Breast epithelium (tissue), 3 donors: ENCODE results near the gene CAPN11.

Experiments
- POLR2AphosphoS5 ChIP-seq, 3 donors: sonication (generic); formaldehyde crosslinking; IDR thresholded peaks; one replicate each; pipeline ENCODE4 v1.6.1; 2017; ENCODE audit warnings: antibody characterized with exemption in 3 of 3
- TF ChIP-seq, protein P1 (sequence below), 3 donors: fragments of 450-650 bp; IDR thresholded peaks; one replicate each; pipeline ENCODE4 v1.5.1; 2016 to 2017; ENCODE audit warnings: antibody characterized with exemption in 3 of 3, mild to moderate bottlenecking in 3 of 3, moderate library complexity in 3 of 3

DNA sequence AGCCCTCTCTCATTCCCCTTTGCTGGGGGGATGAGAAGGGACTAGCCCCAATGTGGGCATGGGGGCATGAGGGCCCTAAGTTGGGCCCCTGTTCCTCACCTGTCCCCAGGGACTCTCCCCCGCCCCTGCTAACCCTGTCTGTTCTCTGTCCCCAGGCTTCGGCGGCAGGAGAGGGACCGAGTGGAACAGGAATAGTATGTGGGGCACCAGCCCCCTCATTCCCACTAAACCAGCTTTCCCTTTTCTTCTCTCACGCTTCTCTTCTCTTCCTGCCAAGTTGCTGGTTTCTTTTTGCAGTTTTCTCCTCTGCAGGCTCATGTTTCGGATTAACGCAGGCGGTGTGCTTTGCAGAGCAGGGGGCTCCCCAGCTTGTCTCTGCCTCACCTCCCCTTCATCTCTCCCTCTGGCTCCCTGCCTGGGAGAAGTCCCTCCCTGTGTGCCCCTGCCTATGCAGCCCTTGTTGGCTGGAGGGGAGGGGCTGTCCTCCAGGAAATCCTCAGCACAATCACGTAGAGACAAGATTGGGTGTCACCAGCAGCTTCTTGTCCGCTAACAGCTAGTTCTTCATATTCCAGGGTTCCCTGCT lies 23.4 kb upstream of the CAPN11 start:
- TF ChIP-seq, protein P1, sequence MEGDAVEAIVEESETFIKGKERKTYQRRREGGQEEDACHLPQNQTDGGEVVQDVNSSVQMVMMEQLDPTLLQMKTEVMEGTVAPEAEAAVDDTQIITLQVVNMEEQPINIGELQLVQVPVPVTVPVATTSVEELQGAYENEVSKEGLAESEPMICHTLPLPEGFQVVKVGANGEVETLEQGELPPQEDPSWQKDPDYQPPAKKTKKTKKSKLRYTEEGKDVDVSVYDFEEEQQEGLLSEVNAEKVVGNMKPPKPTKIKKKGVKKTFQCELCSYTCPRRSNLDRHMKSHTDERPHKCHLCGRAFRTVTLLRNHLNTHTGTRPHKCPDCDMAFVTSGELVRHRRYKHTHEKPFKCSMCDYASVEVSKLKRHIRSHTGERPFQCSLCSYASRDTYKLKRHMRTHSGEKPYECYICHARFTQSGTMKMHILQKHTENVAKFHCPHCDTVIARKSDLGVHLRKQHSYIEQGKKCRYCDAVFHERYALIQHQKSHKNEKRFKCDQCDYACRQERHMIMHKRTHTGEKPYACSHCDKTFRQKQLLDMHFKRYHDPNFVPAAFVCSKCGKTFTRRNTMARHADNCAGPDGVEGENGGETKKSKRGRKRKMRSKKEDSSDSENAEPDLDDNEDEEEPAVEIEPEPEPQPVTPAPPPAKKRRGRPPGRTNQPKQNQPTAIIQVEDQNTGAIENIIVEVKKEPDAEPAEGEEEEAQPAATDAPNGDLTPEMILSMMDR (IDR thresholded peaks at IDR 0.05), result no peak
- no peak for TF ChIP-seq POLR2AphosphoS5 (IDR thresholded peaks at IDR 0.05)
